Renal cortex interstitium (tissue), 11 donors: ENCODE measurements around the gene ATXN1. TPM values are rescaled to one million over a fixed set of nuclear protein-coding genes. Genes with fewer than 3 reads are reported as not detected.
A peak's percentile ranks its signal among the peaks of the same experiment; 100 is the strongest.

ENCODE experiments used
- DNase-seq, 11 donors: peaks; one replicate each; pipeline ENCODE4 v3.0.0-alpha.2; 2013; ENCODE audit warnings: low read depth in 9 of 11, low spot score in 4 of 11; ENCODE audit errors: extremely low read depth in 1 of 11
- polyA plus RNA-seq, 3 donors: library from polyadenylated mRNA; unstranded; fragments of 120-200 nt; gene quantifications; one replicate each; pipeline ENCODE4 v1.2.1, GENCODE V29; 2013; ENCODE audit not compliant: insufficient read length in 3 of 3

Gene ATXN1
- polyA plus RNA-seq, 3 donors = 19.3 to 21.9 (median 19.4) TPM

GRCh38 chr6:16336911-16337294, 424.4 kb downstream of the ATXN1 start:
- no peak for DNase-seq

GRCh38 chr6:16336056-16336818, 425.0 kb downstream of the ATXN1 start:
- DNase-seq = no peak

GRCh38 chr6:16335176-16335575, 426.1 kb downstream of the ATXN1 start:
- DNase-seq = no peak

GRCh38 chr6:16334671-16335070, 426.6 kb downstream of the ATXN1 start:
- no peak for DNase-seq

GRCh38 chr6:16333580-16333979, 427.7 kb downstream of the ATXN1 start:
- no peak for DNase-seq

- DNase-seq = peak in 8 of 11 donors; percentile 67 to 84 (median 76)
These were observed 429.1 kb downstream of the ATXN1 start for GRCh38 chr6:16332175-16332542.

GRCh38 chr6:16331384-16332174, 429.7 kb downstream of the ATXN1 start:
- peak in 5 of 11 donors; percentile 46 to 66 (median 55) for DNase-seq

GRCh38 chr6:16329233-16329632, 432.0 kb downstream of the ATXN1 start:
- DNase-seq = no peak

- DNase-seq = no peak
These were observed 433.4 kb downstream of the ATXN1 start for GRCh38 chr6:16327777-16328325.

GRCh38 chr6:16326971-16327776, 434.1 kb downstream of the ATXN1 start:
- no peak for DNase-seq

GRCh38 chr6:16326531-16326930, 434.7 kb downstream of the ATXN1 start:
- DNase-seq = no peak

GRCh38 chr6:16324606-16325225, 436.5 kb downstream of the ATXN1 start:
- DNase-seq = no peak

GRCh38 chr6:16324184-16324583, 437.1 kb downstream of the ATXN1 start:
- DNase-seq = no peak

- DNase-seq = peak in 9 of 11 donors; percentile 54 to 86 (median 68)
These were observed 438.5 kb downstream of the ATXN1 start for GRCh38 chr6:16322666-16323312.

GRCh38 chr6:16321826-16322225, 439.4 kb downstream of the ATXN1 start:
- DNase-seq = no peak

GRCh38 chr6:16321341-16321710, 439.9 kb downstream of the ATXN1 start:
- no peak for DNase-seq

GRCh38 chr6:16320533-16321340, 440.5 kb downstream of the ATXN1 start:
- no peak for DNase-seq
